K562 (cell line): ENCODE data around the gene ZDHHC18. TPM values are rescaled to one million over a fixed set of nuclear protein-coding genes. Genes with fewer than 3 reads are reported as not detected.

Experiments used
- ATAC-seq: fragments of 200-7000 bp; cut with Tn5 transposase; 3 replicates; pipeline ENCODE4 v1.9.1; 2020; ENCODE audit warnings: moderate library complexity
- BruUV-seq: library from RNA; stranded (reverse); fragments of 400-500 nt; replicated peaks from 2 replicates; lab custom pipeline; 2021; lab: Mats Ljungman, UMichigan
- CTCF ChIA-PET: fragments of 300-600 bp; formaldehyde crosslinking; extraction: SDS; loops from one replicate; lab custom pipeline; 2021; ENCODE audit warnings: low intra/inter-chr PET ratio; lab: Yijun Ruan, JAX
- POLR2A ChIA-PET: fragments of 300-600, 350-650 bp; sonication (Branson Sonifier 250); formaldehyde crosslinking; extraction: SDS; loops from one replicate; lab custom pipeline; 2021; ENCODE audit warnings: antibody characterized with exemption, inconsistent platforms; lab: Yijun Ruan, JAX
- DNase-seq, 4 experiments: peaks; one replicate each; pipeline versions ENCODE4 v3.0.0 to v3.0.0-alpha.2; 2011 to 2018; ENCODE audit warnings: low spot score in 3 of 4, mixed read lengths in 3 of 4; ENCODE audit errors: extremely low read depth in 1 of 4
- FAIRE-seq: peaks from 2 replicates; lab custom pipeline; 2011; peaks lifted over from hg19 to GRCh38; lab: Jason Lieb, UNC
- H2AFZ ChIP-seq: 2 replicates; pipeline ENCODE4 v1.6.0; 2011; ENCODE audit warnings: low read depth, low read length, control low read depth, inconsistent platforms
- H3K27ac ChIP-seq: fragments of 200-600 bp; 3 replicates; pipeline ENCODE4 v1.8.0; 2011; ENCODE audit warnings: low read depth, mild to moderate bottlenecking, control low read depth, inconsistent platforms, low read length, moderate library complexity, mixed read lengths; ENCODE audit errors: extremely low read depth
- H3K27me3 ChIP-seq, 2 experiments: fragments of 300-600 bp in 1 of 2; 2 replicates in 1 of 2; 3 replicates in 1 of 2; pipeline versions ENCODE4 v1.6.0 to v1.8.0; 2011; ENCODE audit warnings: inconsistent platforms in 2 of 2, low read length in 2 of 2, mild to moderate bottlenecking in 1 of 2, mixed read lengths in 1 of 2, moderate library complexity in 1 of 2; ENCODE audit not compliant: control insufficient read depth in 2 of 2, insufficient read depth in 2 of 2
- H3K36me3 ChIP-seq: fragments of 300-600 bp; 3 replicates; pipeline ENCODE4 v1.8.0; 2011; ENCODE audit warnings: mild to moderate bottlenecking, low read length, inconsistent platforms; ENCODE audit not compliant: control insufficient read depth, insufficient read depth
- H3K4me1 ChIP-seq, 2 experiments: fragments of 200-600 bp in 1 of 2; replicated peaks in 1 of 2; 2 replicates in 1 of 2; 3 replicates in 1 of 2; pipeline versions ENCODE4 v1.5.1 to v1.8.0; 2011; ENCODE audit warnings: inconsistent platforms in 2 of 2, low read length in 2 of 2, mild to moderate bottlenecking in 1 of 2, mixed read lengths in 1 of 2, moderate library complexity in 1 of 2; ENCODE audit not compliant: control insufficient read depth in 2 of 2, insufficient read depth in 2 of 2
- H3K4me2 ChIP-seq: 2 replicates; pipeline ENCODE4 v1.6.1; 2011; ENCODE audit warnings: low read length, control low read depth, inconsistent platforms, mixed read lengths; ENCODE audit not compliant: insufficient read depth
- H3K4me3 ChIP-seq: fragments of 200-600 bp; sonication (generic), shearing (Covaris generic); 2 replicates; pipeline ENCODE4 v1.5.1; 2016; ENCODE audit warnings: control low read depth, inconsistent platforms
- H3K79me2 ChIP-seq: fragments of 200-600 bp; 3 replicates; pipeline ENCODE4 v1.8.0; 2011; ENCODE audit warnings: low read length, inconsistent platforms; ENCODE audit not compliant: control insufficient read depth, insufficient read depth
- H3K9ac ChIP-seq, 2 experiments: 2 replicates each; pipeline versions ENCODE4 v1.6.0 to v1.6.1; 2011; ENCODE audit warnings: low read depth in 2 of 2, low read length in 2 of 2, control low read depth in 1 of 2, inconsistent platforms in 1 of 2, mild to moderate bottlenecking in 1 of 2, mixed read lengths in 1 of 2; ENCODE audit not compliant: insufficient read depth in 1 of 2
- H3K9me1 ChIP-seq: one replicate; pipeline ENCODE4 v1.6.0; 2011; ENCODE audit warnings: inconsistent platforms, mild to moderate bottlenecking, low read length, moderate library complexity; ENCODE audit not compliant: control insufficient read depth, insufficient read depth
- H3K9me3 ChIP-seq: replicated peaks from 2 replicates; pipeline ENCODE4 v1.5.1; 2011; ENCODE audit warnings: low read depth, low read length, inconsistent platforms; ENCODE audit not compliant: control insufficient read depth, insufficient read depth
- H4K20me1 ChIP-seq: replicated peaks from 2 replicates; pipeline ENCODE4 v1.6.1; 2011; ENCODE audit warnings: low read length, inconsistent platforms, mixed read lengths; ENCODE audit not compliant: control insufficient read depth, insufficient read depth
- BCOR ChIP-seq: fragments of 450-650 bp; IDR thresholded peaks from 2 replicates; pipeline ENCODE4 v1.6.1; 2016
- BMI1 ChIP-seq: fragments of 150-350 bp; IDR thresholded peaks from 2 replicates; pipeline ENCODE4 v1.6.1; 2014; ENCODE audit warnings: low read length
- CREB1 ChIP-seq, 2 experiments: sonication (generic) in 1 of 2; formaldehyde crosslinking in 1 of 2; IDR thresholded peaks; 2 replicates each; pipeline versions ENCODE4 v1.6.1 to v1.8.0; 2012 to 2022; ENCODE audit warnings: inconsistent platforms in 1 of 2, mild to moderate bottlenecking in 1 of 2, missing genetic modification reagents in 1 of 2, moderate library complexity in 1 of 2
- FIP1L1 ChIP-seq: fragments of 200-400 bp; formaldehyde crosslinking; IDR thresholded peaks from 2 replicates; pipeline ENCODE4 v1.6.1; 2018; ENCODE audit warnings: mild to moderate bottlenecking, low read depth, low read length; ENCODE audit not compliant: poor library complexity, severe bottlenecking
- GATAD2A ChIP-seq: fragments of 450-650 bp; IDR thresholded peaks from 2 replicates; pipeline ENCODE4 v1.6.1; 2017
- JUN ChIP-seq, 2 experiments: sonication (generic) in 1 of 2; formaldehyde crosslinking in 1 of 2; IDR thresholded peaks; 2 replicates each; pipeline versions ENCODE4 v1.6.1 to v1.8.0; 2012 to 2022; ENCODE audit warnings: borderline replicate concordance in 2 of 2, mild to moderate bottlenecking in 2 of 2, improper control_type of control experiment in 1 of 2, low read depth in 1 of 2, low read length in 1 of 2, missing genetic modification reagents in 1 of 2
- KAT7 ChIP-seq: sonication (generic); formaldehyde crosslinking; IDR thresholded peaks from 2 replicates; pipeline ENCODE4 v1.8.0; 2022; ENCODE audit warnings: missing genetic modification reagents, mild to moderate bottlenecking, borderline replicate concordance
- KDM1A ChIP-seq, 2 experiments: fragments of 450-650 bp; IDR thresholded peaks; 2 replicates each; pipeline ENCODE4 v1.6.1; 2016; ENCODE audit warnings: mild to moderate bottlenecking in 2 of 2
- MECOM ChIP-seq: fragments of 250-450 bp; sonication (Bioruptor Pico); IDR thresholded peaks from 2 replicates; pipeline ENCODE4 v1.8.0; 2022; ENCODE audit warnings: inconsistent platforms
- MIER1 ChIP-seq: fragments of 450-650 bp; IDR thresholded peaks from 2 replicates; pipeline ENCODE4 v1.6.1; 2016; ENCODE audit warnings: antibody characterized with exemption, mild to moderate bottlenecking, low read depth
- MTA2 ChIP-seq: fragments of 450-650 bp; IDR thresholded peaks from 2 replicates; pipeline ENCODE4 v1.6.1; 2016; ENCODE audit warnings: low read depth
- RBM25 ChIP-seq: fragments of 200-400 bp; formaldehyde crosslinking; IDR thresholded peaks from 2 replicates; pipeline ENCODE4 v1.6.1; 2018; ENCODE audit warnings: low read length, low read depth, moderate library complexity; ENCODE audit not compliant: severe bottlenecking
- SMARCA5 ChIP-seq: fragments of 450-650 bp; IDR thresholded peaks from 2 replicates; pipeline ENCODE4 v1.6.1; 2016
- SUPT5H ChIP-seq: fragments of 450-650 bp; IDR thresholded peaks from 2 replicates; pipeline ENCODE4 v1.6.1; 2016
- TAL1 ChIP-seq: fragments of 450-650 bp; IDR thresholded peaks from 2 replicates; pipeline ENCODE4 v1.6.1; 2016; ENCODE audit warnings: mild to moderate bottlenecking
- TEAD1 ChIP-seq, 2 experiments: fragments of 450-650 bp in 1 of 2; sonication (generic) in 1 of 2; formaldehyde crosslinking; IDR thresholded peaks; 2 replicates each; pipeline versions ENCODE4 v1.4.0 to v1.8.0; 2020 to 2022; ENCODE audit warnings: mild to moderate bottlenecking in 2 of 2, missing genetic modification reagents in 1 of 2
- ZC3H4 ChIP-seq: sonication (generic); formaldehyde crosslinking; IDR thresholded peaks from 2 replicates; pipeline ENCODE4 v1.9.0; 2021; ENCODE audit warnings: missing genetic modification reagents, borderline replicate concordance
- ZNF143 ChIP-seq: sonication (generic); formaldehyde crosslinking; IDR thresholded peaks from 2 replicates; pipeline ENCODE4 v1.9.0; 2022; ENCODE audit warnings: mild to moderate bottlenecking, missing genetic modification reagents
- ZNF174 ChIP-seq: fragments of 250-450 bp; sonication (Bioruptor Pico); IDR thresholded peaks from 2 replicates; pipeline ENCODE4 v1.4.0; 2020; ENCODE audit warnings: mild to moderate bottlenecking
- ZNF239 ChIP-seq: fragments of 250-450 bp; sonication (Bioruptor Pico); IDR thresholded peaks from 2 replicates; pipeline ENCODE4 v1.4.0; 2020; ENCODE audit warnings: mild to moderate bottlenecking
- ZNF589 ChIP-seq: fragments of 200-800 bp; sonication (Bioruptor generic); IDR thresholded peaks from 2 replicates; pipeline ENCODE4 v1.6.1; 2016; ENCODE audit warnings: low read depth, missing genetic modification characterization, missing compliant biosample characterization
- WGBS: fragments of 100-300 bp; shearing (Covaris generic); methylation state at CpG from one replicate; pipeline ENCODE4 v1.1.6; 2016; ENCODE audit warnings: low coverage, mixed read lengths; ENCODE audit not compliant: insufficient coverage; ENCODE audit errors: missing lambda C conversion rate; 5-methylcytosine and 5-hydroxymethylcytosine counted together
- in situ Hi-C: fragments of 300-500 bp; cut with MboI; formaldehyde crosslinking; loops from 4 replicates; pipeline ENCODE4 v1.15.0; 2018; ENCODE audit warnings: inconsistent platforms, mixed read lengths
- intact Hi-C: fragments of 100-400 bp; cut with micrococcal nuclease; formaldehyde crosslinking; loops from 2 replicates; pipeline ENCODE4 v1.14.2; 2022
- polyA plus RNA-seq, 8 experiments: library from polyadenylated mRNA; depleted of rRNA in 4 of 8; stranded (reverse) in 5 of 8; unstranded in 3 of 8; fragments of >200 nt; fragmentation: Nextera tagmentation in 2 of 8; fragmentation: Illumina TruSeq in 1 of 8; extraction: Ambion mirVana in 2 of 8; extraction: Trizol in 1 of 8; gene quantifications; 2 replicates each; pipeline versions ENCODE4 v1.2.1 to v1.2.3, GENCODE V29; 2011 to 2014; ENCODE audit warnings: inconsistent platforms in 1 of 8, missing spikeins in 1 of 8
- total RNA-seq, 7 experiments: library from RNA; depleted of rRNA in 6 of 7; stranded (reverse); fragments of >200 nt in 6 of 7; fragmentation: Illumina TruSeq in 2 of 7; extraction: Trizol in 2 of 7; gene quantifications; 2 replicates each; pipeline versions ENCODE4 v1.2.1 to v1.2.3, GENCODE V29; 2011 to 2021; ENCODE audit warnings: low replicate concordance in 1 of 7
- TF ChIP-seq, protein P1 (sequence below): fragments of 450-650 bp; formaldehyde crosslinking; IDR thresholded peaks from 2 replicates; pipeline ENCODE4 v1.4.0; 2020; ENCODE audit warnings: mild to moderate bottlenecking, moderate library complexity
- TF ChIP-seq, protein P2 (sequence below): sonication (generic); formaldehyde crosslinking; IDR thresholded peaks from 2 replicates; pipeline ENCODE4 v1.9.0; 2022; ENCODE audit warnings: mild to moderate bottlenecking, missing genetic modification reagents

The ZDHHC18 gene
- total and polyA plus RNA-seq, 9 of the 15 experiments (the other 6 are each of a cell fraction or from before 2014, with no cell fraction given) = 0.42 to 35.6 (median 15.8) TPM

DNA sequence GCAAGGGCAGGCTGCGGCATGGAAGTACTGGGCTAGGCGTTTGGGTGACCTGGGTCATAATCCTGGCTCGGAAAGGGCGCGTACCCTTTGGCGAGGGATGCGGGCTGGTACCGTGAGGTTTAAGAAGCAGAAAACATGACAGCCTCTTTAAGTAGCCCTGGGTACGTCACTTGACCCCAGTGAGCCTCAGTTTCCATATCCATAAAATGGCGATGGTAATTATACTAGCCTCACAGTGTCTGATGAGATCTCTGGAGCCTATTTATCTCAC lies 38.0 kb upstream of the ZDHHC18 start:
- Histone ChIP-seq H3K36me3 (peaks cover 4% of the 10 kb centered on the region), H3K27ac (peak overlapping the region; percentile 98), H4K20me1 (no peaks in the 10 kb centered on the region), H3K9me1 (no peaks in the 10 kb centered on the region), H2AFZ (peak overlapping the region; percentile 94), H3K4me1 (peaks cover 55 to 78% of the 10 kb centered on the region in 2 experiments), H3K4me2 (peak overlapping the region; percentile 96), H3K79me2 (peaks cover 53% of the 10 kb centered on the region), H3K9ac (peak overlapping the region; percentile 97 to 98), H3K4me3 (peak overlapping the region; percentile 66), H3K9me3 (no peaks in the 10 kb centered on the region), H3K27me3 (no peaks in the 10 kb centered on the region)
- intact Hi-C loops (loop anchor here (1.0 to 5.0 kb wide), 3 partner anchors 66 to 301 kb away; no protein-coding TSS in a partner anchor), in situ Hi-C loops (no loop called here)
- no peak for ATAC-seq
- ChIA-PET POLR2A (interaction anchor here (0.9 to 9.2 kb wide), 25 partner anchors 10 to 288 kb away, joined by 3 to 112 read pairs (median 7); partner anchors contain the start of gene ARID1A), CTCF (interaction anchor here (0.6 to 5.0 kb wide), 6 partner anchors 18 to 288 kb away, joined by 3 to 80 read pairs (median 4); no protein-coding TSS in a partner anchor)
- DNase-seq = no peak
- no TSS peak for BruUV-seq
- FAIRE-seq = no peak
- 6% methylated on average over 10 of the region's 10 CpGs for WGBS
- TF ChIP-seq SMARCA5 (0 out of 2 replicates have a peak, but pooled peaks have one; percentile 10), GATAD2A (0 out of 2 replicates have a peak, but pooled peaks have one; percentile 66), ZNF174 (CRISPR knock-in tag) (no peak), MTA2 (no peak), FIP1L1 (no peak), ZNF239 (CRISPR knock-in tag) (no peak), ZNF143 (0 out of 2 replicates have a peak, but pooled peaks have one; percentile 4), BCOR (peak; percentile 21; the same call in 1 of the 2 replicates), CREB1 (IDR thresholded peaks at IDR 0.05) (no peak), CREB1 (CRISPR knock-in tag; IDR thresholded peaks at IDR 0.05) (peak; percentile 56), TAL1 (no peak), TEAD1 (CRISPR knock-in tag; IDR thresholded peaks at IDR 0.05) (0 out of 4 replicates have a peak, but pooled peaks of 1 of the 2 experiments have one; percentile 26), JUN (IDR thresholded peaks at IDR 0.05; ENCODE audit: borderline replicate concordance, low read depth, low read length) (no peak), JUN (CRISPR knock-in tag; IDR thresholded peaks at IDR 0.05; ENCODE audit: borderline replicate concordance) (no peak), MECOM (CRISPR knock-in tag) (no peak), RBM25 (peak; percentile 61), ZNF589 (CRISPR knock-in tag) (peak; percentile 68; the same call in 1 of the 2 replicates), BMI1 (no peak), ZC3H4 (peak; percentile 68; the same call in 1 of the 2 replicates), KDM1A (IDR thresholded peaks at IDR 0.05) (peak; percentile 41 to 42; a peak in 2 of 4 replicates), SUPT5H (0 out of 2 replicates have a peak, but pooled peaks have one; percentile 1), MIER1 (no peak), KAT7 (0 out of 2 replicates have a peak, but pooled peaks have one; percentile 60)
- TF ChIP-seq, protein P1, sequence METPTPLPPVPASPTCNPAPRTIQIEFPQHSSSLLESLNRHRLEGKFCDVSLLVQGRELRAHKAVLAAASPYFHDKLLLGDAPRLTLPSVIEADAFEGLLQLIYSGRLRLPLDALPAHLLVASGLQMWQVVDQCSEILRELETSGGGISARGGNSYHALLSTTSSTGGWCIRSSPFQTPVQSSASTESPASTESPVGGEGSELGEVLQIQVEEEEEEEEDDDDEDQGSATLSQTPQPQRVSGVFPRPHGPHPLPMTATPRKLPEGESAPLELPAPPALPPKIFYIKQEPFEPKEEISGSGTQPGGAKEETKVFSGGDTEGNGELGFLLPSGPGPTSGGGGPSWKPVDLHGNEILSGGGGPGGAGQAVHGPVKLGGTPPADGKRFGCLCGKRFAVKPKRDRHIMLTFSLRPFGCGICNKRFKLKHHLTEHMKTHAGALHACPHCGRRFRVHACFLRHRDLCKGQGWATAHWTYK (CRISPR knock-in tag) = no peak; the same call in 1 of the 2 replicates
- TF ChIP-seq, protein P2, sequence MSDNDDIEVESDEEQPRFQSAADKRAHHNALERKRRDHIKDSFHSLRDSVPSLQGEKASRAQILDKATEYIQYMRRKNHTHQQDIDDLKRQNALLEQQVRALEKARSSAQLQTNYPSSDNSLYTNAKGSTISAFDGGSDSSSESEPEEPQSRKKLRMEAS (CRISPR knock-in tag) = 0 out of 2 replicates have a peak, but pooled peaks have one; percentile 4
